Mucosa of rectum (tissue), 2 donors: ENCODE measurements around the gene PROK1.

Source experiments
- H3K27ac ChIP-seq, 2 donors: one replicate each; pipeline ENCODE4 v1.7.0; 2013; ENCODE audit warnings: inconsistent platforms in 2 of 2, low read depth in 2 of 2, low read length in 2 of 2
- H3K27me3 ChIP-seq, 2 donors: one replicate each; pipeline ENCODE4 v1.7.0; 2013; ENCODE audit warnings: low read length in 2 of 2; ENCODE audit not compliant: control insufficient read depth in 2 of 2, insufficient read depth in 2 of 2
- H3K36me3 ChIP-seq, 2 donors: one replicate each; pipeline ENCODE4 v1.7.0; 2013; ENCODE audit warnings: low read length in 2 of 2; ENCODE audit not compliant: control insufficient read depth in 2 of 2, insufficient read depth in 2 of 2
- H3K4me1 ChIP-seq, 2 donors: one replicate each; pipeline ENCODE4 v1.7.0; 2013; ENCODE audit warnings: low read length in 2 of 2, mild to moderate bottlenecking in 1 of 2; ENCODE audit not compliant: control insufficient read depth in 2 of 2, insufficient read depth in 2 of 2
- H3K4me3 ChIP-seq, 2 donors: one replicate each; pipeline ENCODE4 v1.7.0; 2013; ENCODE audit warnings: low read length in 2 of 2
- H3K9ac ChIP-seq, 2 donors: one replicate each; pipeline ENCODE4 v1.7.0; 2013; ENCODE audit warnings: low read length in 2 of 2, low read depth in 1 of 2, mild to moderate bottlenecking in 1 of 2
- H3K9me3 ChIP-seq, 2 donors: one replicate each; pipeline ENCODE4 v1.7.0; 2013; ENCODE audit warnings: low read length in 2 of 2; ENCODE audit not compliant: control insufficient read depth in 2 of 2
- donor health status: healthy.
- donor health status: Normal muscosa, but diverticular disease.

The PROK1 gene

GRCh38 chr1:110485725-110486124 lies 34.8 kb downstream of the PROK1 start:
- no peak overlapping the region for H3K9ac ChIP-seq

GRCh38 chr1:110487726-110488125 lies 36.8 kb downstream of the PROK1 start:
- peaks cover 0 to 6% of the 10 kb centered on the region in 2 donors for H3K4me1 ChIP-seq

More at GRCh38 chr1:110485725-110486124, 34.8 kb downstream of the PROK1 start:
- Histone ChIP-seq H3K36me3 (no peaks in the 10 kb centered on the region), H3K27me3 (peaks cover 0 to 3% of the 10 kb centered on the region in 2 donors), H3K4me1 (peaks cover 0 to 6% of the 10 kb centered on the region in 2 donors), H3K4me3 (no peak overlapping the region), H3K27ac (no peak overlapping the region), H3K9me3 (no peaks in the 10 kb centered on the region)

GRCh38 chr1:110488161-110488560 lies 37.2 kb downstream of the PROK1 start:
- H3K4me1 ChIP-seq: peaks cover 0 to 6% of the 10 kb centered on the region in 2 donors
- peaks cover 0 to 3% of the 10 kb centered on the region in 2 donors for H3K27me3 ChIP-seq
- no peaks in the 10 kb centered on the region for H3K9me3 ChIP-seq
- no peak overlapping the region for H3K4me3 ChIP-seq
- H3K27ac ChIP-seq: no peak overlapping the region
- no peaks in the 10 kb centered on the region for H3K36me3 ChIP-seq
- H3K9ac ChIP-seq: no peak overlapping the region

More at GRCh38 chr1:110487726-110488125, 36.8 kb downstream of the PROK1 start:
- no peak overlapping the region for H3K9ac ChIP-seq
- no peak overlapping the region for H3K4me3 ChIP-seq
- no peak overlapping the region for H3K27ac ChIP-seq
- peaks cover 0 to 3% of the 10 kb centered on the region in 2 donors for H3K27me3 ChIP-seq
- no peaks in the 10 kb centered on the region for H3K9me3 ChIP-seq
- no peaks in the 10 kb centered on the region for H3K36me3 ChIP-seq

- Histone ChIP-seq H3K4me1 (peaks cover 0 to 6% of the 10 kb centered on the region in 2 donors), H3K27ac (no peak overlapping the region), H3K36me3 (no peaks in the 10 kb centered on the region), H3K4me3 (no peak overlapping the region), H3K9ac (no peak overlapping the region), H3K9me3 (no peaks in the 10 kb centered on the region), H3K27me3 (peaks cover 0 to under 1% of the 10 kb centered on the region in 2 donors)
Observed at GRCh38 chr1:110488867-110489266, 37.9 kb downstream of the PROK1 start.

GRCh38 chr1:110489406-110489805 lies 38.5 kb downstream of the PROK1 start:
- Histone ChIP-seq H3K9ac (no peak overlapping the region), H3K4me1 (peaks cover 0 to 6% of the 10 kb centered on the region in 2 donors), H3K4me3 (no peak overlapping the region), H3K36me3 (no peaks in the 10 kb centered on the region), H3K9me3 (no peaks in the 10 kb centered on the region), H3K27ac (no peak overlapping the region), H3K27me3 (no peaks in the 10 kb centered on the region)

- H3K9me3 ChIP-seq: no peaks in the 10 kb centered on the region
- no peak overlapping the region for H3K4me3 ChIP-seq
- no peaks in the 10 kb centered on the region for H3K27me3 ChIP-seq
- peaks cover 0 to 6% of the 10 kb centered on the region in 2 donors for H3K4me1 ChIP-seq
- no peaks in the 10 kb centered on the region for H3K36me3 ChIP-seq
- H3K27ac ChIP-seq: no peak overlapping the region
- H3K9ac ChIP-seq: no peak overlapping the region
Observed at GRCh38 chr1:110489973-110490542, 39.1 kb downstream of the PROK1 start.

- Histone ChIP-seq H3K4me1 (peaks cover 0 to 6% of the 10 kb centered on the region in 2 donors), H3K27me3 (no peaks in the 10 kb centered on the region), H3K27ac (no peak overlapping the region), H3K4me3 (no peak overlapping the region), H3K36me3 (no peaks in the 10 kb centered on the region), H3K9me3 (no peaks in the 10 kb centered on the region), H3K9ac (no peak overlapping the region)
Observed at GRCh38 chr1:110490791-110491451, 40.0 kb downstream of the PROK1 start.

GRCh38 chr1:110492573-110492972 lies 41.6 kb downstream of the PROK1 start:
- Histone ChIP-seq H3K4me3 (no peak overlapping the region), H3K36me3 (no peaks in the 10 kb centered on the region), H3K4me1 (peaks cover 0 to 3% of the 10 kb centered on the region in 2 donors), H3K9me3 (no peaks in the 10 kb centered on the region), H3K27me3 (no peaks in the 10 kb centered on the region), H3K27ac (no peak overlapping the region), H3K9ac (no peak overlapping the region)

- Histone ChIP-seq H3K9me3 (no peaks in the 10 kb centered on the region), H3K27me3 (no peaks in the 10 kb centered on the region), H3K9ac (no peak overlapping the region), H3K36me3 (no peaks in the 10 kb centered on the region), H3K4me1 (no peaks in the 10 kb centered on the region), H3K4me3 (no peak overlapping the region), H3K27ac (no peak overlapping the region)
Observed at GRCh38 chr1:110493059-110493699, 42.2 kb downstream of the PROK1 start.

- H3K9ac ChIP-seq: no peak overlapping the region
Observed at GRCh38 chr1:110494036-110494435, 43.1 kb downstream of the PROK1 start.

More at GRCh38 chr1:110494036-110494435, 43.1 kb downstream of the PROK1 start:
- Histone ChIP-seq H3K4me3 (no peak overlapping the region), H3K4me1 (no peaks in the 10 kb centered on the region), H3K36me3 (no peaks in the 10 kb centered on the region), H3K27me3 (no peaks in the 10 kb centered on the region), H3K27ac (no peak overlapping the region), H3K9me3 (no peaks in the 10 kb centered on the region)
